Bronchial epithelial cell (primary cell): Measurements from ENCODE around the gene RPTOR. TPM values are rescaled to one million over a fixed set of nuclear protein-coding genes. Genes with fewer than 3 reads are reported as not detected.

Experiments used
- DNase-seq: peaks from one replicate; pipeline ENCODE4 v3.0.0-alpha.2; 2010; ENCODE audit warnings: low read depth
- FAIRE-seq: peaks from 2 replicates; lab custom pipeline; 2011; peaks lifted over from hg19 to GRCh38; lab: Jason Lieb, UNC
- H3K27me3 ChIP-seq: 2 replicates; pipeline ENCODE4 v1.5.1; 2011; ENCODE audit warnings: low read length; ENCODE audit not compliant: control insufficient read depth, insufficient read depth
- H3K36me3 ChIP-seq: 2 replicates; pipeline ENCODE4 v1.5.1; 2011; ENCODE audit warnings: low read length; ENCODE audit not compliant: control insufficient read depth, insufficient read depth
- H3K4me3 ChIP-seq: 2 replicates; pipeline ENCODE4 v1.5.1; 2011; ENCODE audit warnings: mild to moderate bottlenecking, low read depth, low read length, control low read depth
- total RNA-seq: library from RNA; depleted of rRNA; stranded (reverse); fragments of >200 nt; gene quantifications from 2 replicates; pipeline ENCODE4 v1.2.1, GENCODE V29; 2014
- TF ChIP-seq, protein P1 (sequence below): IDR thresholded peaks from 2 replicates; pipeline ENCODE4 v1.5.1; 2011; ENCODE audit warnings: mild to moderate bottlenecking, moderate library complexity, low read length, control low read depth, inconsistent platforms; ENCODE audit not compliant: insufficient read depth, severe bottlenecking

The RPTOR gene
- total RNA-seq, 1 donor from 2014 or later, result 14.0 TPM

DNA sequence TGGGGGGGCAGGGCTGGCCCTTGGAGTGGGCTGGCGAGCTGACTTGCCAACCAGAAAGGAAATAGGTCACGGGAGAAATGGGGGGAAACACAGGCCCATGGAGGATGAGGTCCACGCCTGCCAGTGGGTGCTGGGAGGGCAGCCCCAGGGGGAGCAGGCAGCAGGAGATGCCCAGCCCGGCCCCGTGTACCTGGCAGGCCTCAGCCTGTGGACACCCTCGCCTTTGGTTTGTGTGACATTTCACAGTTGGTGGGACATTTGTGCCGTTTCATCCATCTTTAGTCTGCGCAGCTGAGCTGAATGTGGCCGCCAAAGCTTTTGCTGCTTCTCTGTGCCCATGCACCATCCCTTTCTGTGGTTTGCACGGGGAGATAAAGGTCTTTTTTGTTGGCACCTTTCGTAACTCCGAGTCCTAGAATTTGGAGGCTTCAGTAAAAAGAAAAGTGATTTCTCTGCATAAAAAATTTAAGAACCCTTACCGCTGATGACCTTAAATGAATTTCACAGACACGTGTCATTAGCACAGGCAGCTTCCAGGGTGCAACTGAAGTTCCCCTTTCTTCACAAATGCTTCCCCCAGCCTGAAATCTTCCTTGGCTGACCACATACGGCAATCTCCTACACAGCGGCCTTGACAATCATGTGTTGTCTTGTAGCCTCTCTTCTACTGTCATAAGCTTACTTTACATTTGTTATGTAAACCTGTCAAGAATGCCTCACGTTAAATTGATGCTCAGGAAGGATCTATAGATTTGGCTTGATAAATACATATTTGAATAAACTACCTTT is 193.6 kb downstream of the RPTOR start:
- no peak for DNase-seq
- TF ChIP-seq, protein P1, sequence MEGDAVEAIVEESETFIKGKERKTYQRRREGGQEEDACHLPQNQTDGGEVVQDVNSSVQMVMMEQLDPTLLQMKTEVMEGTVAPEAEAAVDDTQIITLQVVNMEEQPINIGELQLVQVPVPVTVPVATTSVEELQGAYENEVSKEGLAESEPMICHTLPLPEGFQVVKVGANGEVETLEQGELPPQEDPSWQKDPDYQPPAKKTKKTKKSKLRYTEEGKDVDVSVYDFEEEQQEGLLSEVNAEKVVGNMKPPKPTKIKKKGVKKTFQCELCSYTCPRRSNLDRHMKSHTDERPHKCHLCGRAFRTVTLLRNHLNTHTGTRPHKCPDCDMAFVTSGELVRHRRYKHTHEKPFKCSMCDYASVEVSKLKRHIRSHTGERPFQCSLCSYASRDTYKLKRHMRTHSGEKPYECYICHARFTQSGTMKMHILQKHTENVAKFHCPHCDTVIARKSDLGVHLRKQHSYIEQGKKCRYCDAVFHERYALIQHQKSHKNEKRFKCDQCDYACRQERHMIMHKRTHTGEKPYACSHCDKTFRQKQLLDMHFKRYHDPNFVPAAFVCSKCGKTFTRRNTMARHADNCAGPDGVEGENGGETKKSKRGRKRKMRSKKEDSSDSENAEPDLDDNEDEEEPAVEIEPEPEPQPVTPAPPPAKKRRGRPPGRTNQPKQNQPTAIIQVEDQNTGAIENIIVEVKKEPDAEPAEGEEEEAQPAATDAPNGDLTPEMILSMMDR, result no peak
- Histone ChIP-seq H3K27me3 (no peaks in the 10 kb centered on the region), H3K4me3 (no peak overlapping the region), H3K36me3 (peaks cover 2% of the 10 kb centered on the region)
- FAIRE-seq, result no peak

DNA sequence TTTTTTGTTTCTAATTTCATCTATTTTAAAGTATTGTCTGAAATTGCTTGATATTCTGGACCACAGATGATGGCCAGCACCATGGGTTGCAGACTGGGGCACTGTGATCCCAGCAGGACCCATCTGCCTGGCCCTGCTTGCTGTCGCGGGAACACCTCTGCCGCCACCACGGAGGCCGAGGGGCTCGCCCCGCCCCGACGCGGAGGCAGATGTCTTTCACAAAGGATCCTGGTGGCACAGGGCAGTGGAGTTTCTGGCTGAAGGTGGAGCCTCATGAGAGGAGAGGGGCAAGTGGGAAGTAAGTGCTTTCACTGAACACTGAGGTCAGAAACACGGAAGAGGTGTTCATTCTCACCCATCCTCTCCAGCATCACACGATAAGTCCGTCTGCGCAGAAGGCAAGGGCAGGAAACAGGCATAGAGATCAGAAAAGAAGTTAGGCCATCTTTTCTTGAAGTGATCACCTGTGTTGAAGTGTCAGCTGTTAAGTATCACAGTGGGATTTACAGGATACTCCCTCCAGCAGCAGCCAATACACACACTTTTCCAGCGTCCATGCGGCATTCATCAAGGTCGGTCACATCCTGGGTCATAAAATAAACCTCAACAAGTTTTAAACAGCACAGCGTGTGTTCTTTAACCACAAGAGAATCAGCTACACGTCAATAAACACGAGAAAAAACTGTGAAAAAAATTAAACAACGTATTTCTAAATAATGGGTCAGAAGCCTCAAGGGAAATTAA is 194.5 kb downstream of the RPTOR start:
- Histone ChIP-seq H3K36me3 (peaks cover 2% of the 10 kb centered on the region), H3K4me3 (no peak overlapping the region), H3K27me3 (no peaks in the 10 kb centered on the region)
- TF ChIP-seq, protein P1, result no peak
- DNase-seq, result no peak
- FAIRE-seq, result no peak

GRCh38 chr17:80740141-80740540 is 195.5 kb downstream of the RPTOR start:
- H3K36me3 ChIP-seq, result peaks cover 2% of the 10 kb centered on the region
- TF ChIP-seq, protein P1, result no peak
- FAIRE-seq (no peak), DNase-seq (no peak)
- no peak overlapping the region for H3K4me3 ChIP-seq
- H3K27me3 ChIP-seq, result no peaks in the 10 kb centered on the region

GRCh38 chr17:80742091-80742490 is 197.5 kb downstream of the RPTOR start:
- Histone ChIP-seq H3K36me3 (peaks cover 2% of the 10 kb centered on the region), H3K27me3 (no peaks in the 10 kb centered on the region), H3K4me3 (no peak overlapping the region)
- no peak for FAIRE-seq
- TF ChIP-seq, protein P1, result no peak
- DNase-seq, result no peak

DNA sequence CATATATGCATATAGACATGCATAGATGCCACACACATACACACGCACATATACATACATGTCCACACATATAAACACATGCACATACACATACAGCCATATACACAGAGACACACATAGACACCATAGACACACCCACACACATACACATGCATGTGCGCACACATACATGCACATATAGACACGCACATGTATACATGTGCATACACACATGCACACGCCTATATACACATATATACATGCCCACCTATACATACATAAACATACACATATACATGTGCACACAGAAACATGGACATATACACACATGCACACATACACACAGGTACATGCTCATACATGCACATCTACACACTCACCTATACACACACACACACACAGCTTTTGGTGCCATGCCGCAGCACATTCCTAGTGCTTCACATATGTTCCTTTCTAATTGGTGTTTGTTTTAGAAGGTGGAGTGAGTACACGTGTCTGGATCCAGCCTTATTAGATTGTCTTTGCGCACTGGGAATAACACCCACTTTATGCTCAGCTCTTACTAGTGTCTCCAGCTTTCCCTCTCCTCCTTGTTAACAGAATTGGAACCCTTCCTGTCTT is 198.0 kb downstream of the RPTOR start:
- Histone ChIP-seq H3K4me3 (no peak overlapping the region), H3K27me3 (no peaks in the 10 kb centered on the region), H3K36me3 (peaks cover 2% of the 10 kb centered on the region)
- DNase-seq, result no peak
- TF ChIP-seq, protein P1, result no peak
- FAIRE-seq, result no peak
